ENCODE data around the gene TCF3. TPM values are rescaled to one million over a fixed set of nuclear protein-coding genes. Genes with fewer than 3 reads are reported as not detected.

TCF3 gene
- total RNA-seq, 2 experiments from 2014 or later, result 518 to 811 TPM

- no peaks in the 10 kb centered on the region for H4K20me1 ChIP-seq (ENCODE audit: insufficient read depth, low read length)
- POLR2A ChIA-PET, result interaction anchor here (0.6 kb wide), 1 partner anchor 210 kb away, joined by 4 read pairs; no protein-coding TSS in a partner anchor
- no peak overlapping the region for H3K4me2 ChIP-seq (ENCODE audit: low read length)
- no peak overlapping the region for H2AFZ ChIP-seq (ENCODE audit: low read length)
- intact Hi-C loops (cut with micrococcal nuclease; ENCODE audit: unreplicated experiment), result no loop called here
- H3K4me3 ChIP-seq (ENCODE audit: low read depth, low read length, poor library complexity, severe bottlenecking), result no peak overlapping the region
- CTCF ChIA-PET (ENCODE audit: unreplicated experiment), result no interaction called here
- H3K36me3 ChIP-seq (ENCODE audit: insufficient read depth, low read length), result no peaks in the 10 kb centered on the region
- no peaks in the 10 kb centered on the region for H3K79me2 ChIP-seq (ENCODE audit: insufficient read depth, low read depth, low read length)
- H3K9me3 ChIP-seq (ENCODE audit: low read length), result no peaks in the 10 kb centered on the region
- DNase-seq (ENCODE audit: low spot score), result no peak
- no peaks in the 10 kb centered on the region for H3K9me2 ChIP-seq (ENCODE audit: insufficient read depth, low read length)
- no TSS peak for BruUV-seq (replicated peaks)
- no peaks in the 10 kb centered on the region for H3K4me1 ChIP-seq (ENCODE audit: insufficient read depth, low read length, poor library complexity, severe bottlenecking)
- no peak overlapping the region for H3K27ac ChIP-seq (ENCODE audit: low read depth, low read length, poor library complexity, severe bottlenecking)
- no peak for TF ChIP-seq EZH2phosphoT487 (IDR thresholded peaks at IDR 0.05; ENCODE audit: borderline replicate concordance, low read depth, low read length)
- TF ChIP-seq, protein P1, sequence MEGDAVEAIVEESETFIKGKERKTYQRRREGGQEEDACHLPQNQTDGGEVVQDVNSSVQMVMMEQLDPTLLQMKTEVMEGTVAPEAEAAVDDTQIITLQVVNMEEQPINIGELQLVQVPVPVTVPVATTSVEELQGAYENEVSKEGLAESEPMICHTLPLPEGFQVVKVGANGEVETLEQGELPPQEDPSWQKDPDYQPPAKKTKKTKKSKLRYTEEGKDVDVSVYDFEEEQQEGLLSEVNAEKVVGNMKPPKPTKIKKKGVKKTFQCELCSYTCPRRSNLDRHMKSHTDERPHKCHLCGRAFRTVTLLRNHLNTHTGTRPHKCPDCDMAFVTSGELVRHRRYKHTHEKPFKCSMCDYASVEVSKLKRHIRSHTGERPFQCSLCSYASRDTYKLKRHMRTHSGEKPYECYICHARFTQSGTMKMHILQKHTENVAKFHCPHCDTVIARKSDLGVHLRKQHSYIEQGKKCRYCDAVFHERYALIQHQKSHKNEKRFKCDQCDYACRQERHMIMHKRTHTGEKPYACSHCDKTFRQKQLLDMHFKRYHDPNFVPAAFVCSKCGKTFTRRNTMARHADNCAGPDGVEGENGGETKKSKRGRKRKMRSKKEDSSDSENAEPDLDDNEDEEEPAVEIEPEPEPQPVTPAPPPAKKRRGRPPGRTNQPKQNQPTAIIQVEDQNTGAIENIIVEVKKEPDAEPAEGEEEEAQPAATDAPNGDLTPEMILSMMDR (conservative IDR thresholded peaks at IDR 0.05; ENCODE audit: low read length), result no peak
Measured at GRCh38 chr19:1685046-1685445, 32.6 kb upstream of the TCF3 start.

- Histone ChIP-seq H3K36me3 (ENCODE audit: insufficient read depth, low read length) (no peaks in the 10 kb centered on the region), H3K9me3 (ENCODE audit: low read length) (no peaks in the 10 kb centered on the region), H4K20me1 (ENCODE audit: insufficient read depth, low read length) (no peaks in the 10 kb centered on the region), H3K9me2 (ENCODE audit: insufficient read depth, low read length) (no peaks in the 10 kb centered on the region), H3K4me2 (ENCODE audit: low read length) (no peak overlapping the region), H3K27ac (ENCODE audit: low read depth, low read length, poor library complexity, severe bottlenecking) (no peak overlapping the region), H3K79me2 (ENCODE audit: insufficient read depth, low read depth, low read length) (no peaks in the 10 kb centered on the region), H2AFZ (ENCODE audit: low read length) (no peak overlapping the region), H3K4me3 (ENCODE audit: low read depth, low read length, poor library complexity, severe bottlenecking) (no peak overlapping the region), H3K4me1 (ENCODE audit: insufficient read depth, low read length, poor library complexity, severe bottlenecking) (no peaks in the 10 kb centered on the region)
- intact Hi-C loops (cut with micrococcal nuclease; ENCODE audit: unreplicated experiment), result no loop called here
- POLR2A ChIA-PET, result no interaction called here
- BruUV-seq (replicated peaks), result no TSS peak
- CTCF ChIA-PET (ENCODE audit: unreplicated experiment), result no interaction called here
- TF ChIP-seq EZH2phosphoT487 (IDR thresholded peaks at IDR 0.05; ENCODE audit: borderline replicate concordance, low read depth, low read length), result no peak
- no peak for DNase-seq (ENCODE audit: low spot score)
Measured at GRCh38 chr19:1684573-1684912, 32.1 kb upstream of the TCF3 start.

DNA sequence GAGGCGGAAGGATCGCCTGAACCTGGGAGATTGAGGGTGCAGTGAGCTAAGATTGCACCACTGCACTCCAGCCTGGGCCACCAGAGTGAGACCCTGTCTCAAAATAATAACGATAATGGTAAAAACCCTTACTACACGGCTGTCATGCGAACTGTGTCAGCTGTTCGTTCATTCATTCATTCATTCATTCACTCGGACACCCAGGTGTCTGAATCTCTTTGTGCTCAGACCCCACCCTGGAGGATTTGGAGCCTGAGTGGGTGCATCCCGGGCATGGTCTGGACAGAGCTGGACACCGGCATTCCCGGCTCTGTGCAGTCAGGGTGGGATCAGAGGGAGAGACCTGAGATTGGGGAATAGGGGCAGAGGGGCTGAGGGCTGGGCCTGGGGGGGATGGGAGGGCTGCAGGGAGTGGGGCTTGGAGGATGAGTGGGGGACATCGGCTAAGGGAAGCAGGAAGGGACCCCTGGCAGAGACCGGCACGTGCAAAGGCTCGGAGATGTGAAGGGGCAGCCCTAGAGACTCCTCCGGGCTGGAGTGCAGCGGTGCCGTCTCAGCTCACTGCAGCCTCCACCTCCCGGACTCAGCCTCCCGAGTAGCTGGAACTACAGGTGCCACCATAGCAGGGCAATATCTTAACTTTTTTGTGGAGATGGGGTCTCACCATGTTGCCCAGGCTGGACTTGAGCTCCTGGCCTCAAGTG is 31.6 kb upstream of the TCF3 start:
- Histone ChIP-seq H3K4me3 (ENCODE audit: low read depth, low read length, poor library complexity, severe bottlenecking) (no peak overlapping the region), H2AFZ (ENCODE audit: low read length) (no peak overlapping the region), H3K79me2 (ENCODE audit: insufficient read depth, low read depth, low read length) (no peaks in the 10 kb centered on the region), H3K36me3 (ENCODE audit: insufficient read depth, low read length) (no peaks in the 10 kb centered on the region), H3K9me2 (ENCODE audit: insufficient read depth, low read length) (no peaks in the 10 kb centered on the region), H4K20me1 (ENCODE audit: insufficient read depth, low read length) (no peaks in the 10 kb centered on the region), H3K9me3 (ENCODE audit: low read length) (no peaks in the 10 kb centered on the region), H3K4me1 (ENCODE audit: insufficient read depth, low read length, poor library complexity, severe bottlenecking) (no peaks in the 10 kb centered on the region), H3K27ac (ENCODE audit: low read depth, low read length, poor library complexity, severe bottlenecking) (no peak overlapping the region), H3K4me2 (ENCODE audit: low read length) (no peak overlapping the region)
- no peak for DNase-seq (ENCODE audit: low spot score)
- no TSS peak for BruUV-seq (replicated peaks)
- CTCF ChIA-PET (ENCODE audit: unreplicated experiment), result no interaction called here
- POLR2A ChIA-PET, result no interaction called here
- TF ChIP-seq, protein P1 (conservative IDR thresholded peaks at IDR 0.05; ENCODE audit: low read length), result no peak
- no peak for TF ChIP-seq EZH2phosphoT487 (IDR thresholded peaks at IDR 0.05; ENCODE audit: borderline replicate concordance, low read depth, low read length)
- intact Hi-C loops (cut with micrococcal nuclease; ENCODE audit: unreplicated experiment), result no loop called here
